T-helper 2 cell treated with Interferon-gamma antibody and Interleukin-4, amounts not matched to agents 100 ng/mL and 5 ng/mL, for 36 hours (primary cell): ENCODE measurements around the gene PRICKLE4. TPM values are rescaled to one million over a fixed set of nuclear protein-coding genes. Genes with fewer than 3 reads are reported as not detected.
"Not testable (repeated sequence)": the region's sequence is repeated elsewhere in the genome, so short reads cannot be mapped to it uniquely, and the experiment has no call there.

Experiments
- intact Hi-C: fragments of 100-400 bp; cut with micrococcal nuclease; formaldehyde crosslinking; loops from one replicate; pipeline ENCODE4 v1.15.1; 2023
- total RNA-seq: library from RNA; stranded (reverse); gene quantifications from 2 replicates; pipeline ENCODE4 v1.2.3, GENCODE V29; 2022

PRICKLE4 gene
- total RNA-seq, 1 donor from 2014 or later = not detected

GRCh38 chr6:41743406-41744235 lies 37.0 kb upstream of the PRICKLE4 start:
- intact Hi-C loops = no loop called here

GRCh38 chr6:41744236-41744787 lies 36.3 kb upstream of the PRICKLE4 start:
- intact Hi-C loops = no loop called here

GRCh38 chr6:41746107-41746506 lies 34.5 kb upstream of the PRICKLE4 start:
- intact Hi-C loops = no loop called here

- intact Hi-C loops = no loop called here
Observed at GRCh38 chr6:41747256-41748101, 33.1 kb upstream of the PRICKLE4 start, which contains the start of gene PGC. Gene PGC, minus strand, starts transcription at chr6:41747397. Its CDS starts 63 bp downstream, at chr6:41747334.

- intact Hi-C loops = no loop called here
Observed at GRCh38 chr6:41748102-41748477, 32.5 kb upstream of the PRICKLE4 start.

GRCh38 chr6:41748542-41748941 lies 32.0 kb upstream of the PRICKLE4 start:
- intact Hi-C loops = no loop called here

- intact Hi-C loops = no loop called here
Observed at GRCh38 chr6:41750374-41750773, 30.2 kb upstream of the PRICKLE4 start.

- intact Hi-C loops = no loop called here
Observed at GRCh38 chr6:41755895-41756294, 24.7 kb upstream of the PRICKLE4 start.

- intact Hi-C loops = no loop called here
Observed at GRCh38 chr6:41756354-41756753, 24.2 kb upstream of the PRICKLE4 start.

GRCh38 chr6:41757271-41757670 lies 23.3 kb upstream of the PRICKLE4 start:
- intact Hi-C loops = no loop called here

- intact Hi-C loops = no loop called here
Observed at GRCh38 chr6:41757931-41758640, 22.5 kb upstream of the PRICKLE4 start.

- intact Hi-C loops = no loop called here
Observed at GRCh38 chr6:41758641-41759035, 21.9 kb upstream of the PRICKLE4 start.

GRCh38 chr6:41759106-41759904 lies 21.3 kb upstream of the PRICKLE4 start:
- intact Hi-C loops = no loop called here

- intact Hi-C loops = no loop called here
Observed at GRCh38 chr6:41759905-41760579, 20.5 kb upstream of the PRICKLE4 start.

GRCh38 chr6:41763470-41763869 lies 17.1 kb upstream of the PRICKLE4 start:
- intact Hi-C loops = no loop called here

- intact Hi-C loops = not testable (repeated sequence)
Observed at GRCh38 chr6:41766043-41766664, 14.4 kb upstream of the PRICKLE4 start.

- intact Hi-C loops = no loop called here
Observed at GRCh38 chr6:41767112-41767833, 13.3 kb upstream of the PRICKLE4 start.

GRCh38 chr6:41768545-41769308 lies 11.9 kb upstream of the PRICKLE4 start:
- intact Hi-C loops = no loop called here
